Retinal pigment epithelial cell (primary cell): Measurements from ENCODE around the gene NT5DC4.

Experiments used
- DNase-seq: peaks from one replicate; pipeline ENCODE4 v3.0.0-alpha.2; 2010; ENCODE audit warnings: low read depth
- H3K4me3 ChIP-seq: 2 replicates; pipeline ENCODE4 v1.5.1; 2011; ENCODE audit warnings: mild to moderate bottlenecking, low read length, control low read depth, moderate library complexity
- TF ChIP-seq, protein P1 (sequence below): conservative IDR thresholded peaks from 2 replicates; pipeline ENCODE4 v1.5.1; 2011; ENCODE audit warnings: low read depth, low read length, control low read depth, inconsistent platforms

Gene NT5DC4

DNA sequence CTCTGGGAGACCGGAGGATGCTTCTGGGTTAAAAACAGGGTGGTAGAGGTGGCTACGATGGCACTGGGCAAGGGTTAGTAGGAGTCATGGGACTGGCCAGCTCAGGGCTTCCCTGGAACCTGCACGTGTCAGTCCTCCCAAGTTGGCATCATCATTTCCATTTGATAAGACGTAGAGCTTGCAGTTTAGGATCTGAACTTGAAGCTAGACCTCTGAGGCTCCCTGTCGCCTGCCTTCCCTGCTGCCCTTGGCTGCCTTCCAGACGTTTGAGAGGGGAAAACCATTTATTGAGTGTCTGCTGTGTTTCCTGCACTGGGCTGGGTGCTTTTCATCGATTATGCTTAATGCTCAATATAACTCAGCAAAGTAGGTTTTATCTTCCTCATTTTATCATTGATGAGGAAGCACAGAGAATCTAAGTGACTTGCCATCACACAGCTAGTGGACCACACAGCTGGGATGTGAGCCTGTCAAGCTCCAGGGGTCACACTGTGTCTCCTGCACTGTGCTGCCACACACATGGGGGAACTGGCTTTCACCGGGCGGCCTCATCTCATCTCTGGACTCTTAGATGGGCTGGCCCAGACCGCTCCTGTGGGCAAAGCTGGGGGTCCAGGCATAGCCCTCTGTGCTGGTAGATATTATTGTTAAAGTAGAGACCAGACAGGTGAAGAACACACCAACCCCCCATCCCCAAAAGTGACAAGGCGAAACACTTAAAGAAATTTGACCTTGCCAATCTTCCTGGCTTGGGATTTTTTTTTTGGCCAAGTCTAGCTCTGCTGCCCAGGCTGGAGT is 7.8 kb downstream of the NT5DC4 start:
- TF ChIP-seq, protein P1, sequence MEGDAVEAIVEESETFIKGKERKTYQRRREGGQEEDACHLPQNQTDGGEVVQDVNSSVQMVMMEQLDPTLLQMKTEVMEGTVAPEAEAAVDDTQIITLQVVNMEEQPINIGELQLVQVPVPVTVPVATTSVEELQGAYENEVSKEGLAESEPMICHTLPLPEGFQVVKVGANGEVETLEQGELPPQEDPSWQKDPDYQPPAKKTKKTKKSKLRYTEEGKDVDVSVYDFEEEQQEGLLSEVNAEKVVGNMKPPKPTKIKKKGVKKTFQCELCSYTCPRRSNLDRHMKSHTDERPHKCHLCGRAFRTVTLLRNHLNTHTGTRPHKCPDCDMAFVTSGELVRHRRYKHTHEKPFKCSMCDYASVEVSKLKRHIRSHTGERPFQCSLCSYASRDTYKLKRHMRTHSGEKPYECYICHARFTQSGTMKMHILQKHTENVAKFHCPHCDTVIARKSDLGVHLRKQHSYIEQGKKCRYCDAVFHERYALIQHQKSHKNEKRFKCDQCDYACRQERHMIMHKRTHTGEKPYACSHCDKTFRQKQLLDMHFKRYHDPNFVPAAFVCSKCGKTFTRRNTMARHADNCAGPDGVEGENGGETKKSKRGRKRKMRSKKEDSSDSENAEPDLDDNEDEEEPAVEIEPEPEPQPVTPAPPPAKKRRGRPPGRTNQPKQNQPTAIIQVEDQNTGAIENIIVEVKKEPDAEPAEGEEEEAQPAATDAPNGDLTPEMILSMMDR = no peak
- H3K4me3 ChIP-seq = no peak overlapping the region
- no peak for DNase-seq

DNA sequence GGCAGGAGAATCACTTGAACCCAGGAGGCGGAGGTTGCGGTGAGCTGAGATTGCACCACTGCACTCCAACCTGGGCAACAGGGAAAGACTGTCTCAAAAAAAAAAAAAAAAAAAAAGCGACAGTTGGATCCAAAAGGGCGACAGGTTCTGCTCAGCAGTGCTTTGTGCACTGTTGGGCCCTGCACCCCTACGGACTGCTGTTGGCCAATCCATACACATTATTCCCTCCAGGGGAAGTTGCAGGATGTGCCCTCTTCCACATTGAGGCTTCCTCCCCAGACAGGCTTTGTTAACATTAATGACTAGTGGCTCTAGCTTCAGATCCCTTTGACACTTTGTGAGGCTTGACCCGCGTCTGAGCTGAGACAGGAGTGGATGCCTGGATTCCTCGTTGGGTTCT is 9.4 kb downstream of the NT5DC4 start:
- no peak overlapping the region for H3K4me3 ChIP-seq
- no peak for DNase-seq
- TF ChIP-seq, protein P1 = no peak

DNA sequence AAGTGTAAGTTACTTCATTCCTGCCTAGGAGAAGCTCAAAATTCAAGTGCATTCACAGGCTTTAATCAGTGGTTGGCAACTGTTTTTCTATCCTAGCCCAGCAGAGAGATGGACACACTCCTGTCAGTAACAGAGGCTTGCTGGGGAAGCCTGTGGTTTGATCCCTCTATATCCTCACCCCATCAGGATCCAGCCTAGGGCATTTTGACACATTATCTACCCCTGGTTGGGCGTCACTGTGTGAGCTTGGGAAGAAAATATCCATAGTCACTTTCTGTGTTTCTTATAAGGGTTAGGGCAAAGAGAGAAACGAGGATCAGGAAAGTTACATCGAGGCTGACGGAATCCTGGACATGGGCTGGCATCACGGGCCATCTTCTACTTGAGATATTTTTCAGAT is 10.0 kb downstream of the NT5DC4 start:
- no peak overlapping the region for H3K4me3 ChIP-seq
- DNase-seq = no peak
- TF ChIP-seq, protein P1 = no peak

DNA sequence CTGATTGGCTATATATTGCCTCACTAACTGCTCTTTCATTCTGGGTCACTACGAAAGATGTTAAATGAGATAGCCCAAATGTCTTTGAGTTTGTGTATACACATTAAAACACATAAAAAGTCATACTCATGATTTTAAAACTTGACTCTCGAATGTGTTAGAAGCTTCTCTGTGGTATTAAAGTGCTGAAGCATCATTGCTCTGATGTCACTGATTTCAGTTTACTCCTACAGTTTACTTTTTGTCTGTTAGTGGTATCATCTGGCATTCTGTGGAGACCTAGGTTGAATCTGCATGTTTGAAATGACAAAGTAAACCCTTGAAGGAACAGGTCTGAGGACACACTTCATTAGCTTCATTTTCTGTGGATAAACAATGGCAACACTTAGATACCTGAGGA is 10.7 kb downstream of the NT5DC4 start:
- no peak overlapping the region for H3K4me3 ChIP-seq
- TF ChIP-seq, protein P1 = no peak
- DNase-seq = no peak

DNA sequence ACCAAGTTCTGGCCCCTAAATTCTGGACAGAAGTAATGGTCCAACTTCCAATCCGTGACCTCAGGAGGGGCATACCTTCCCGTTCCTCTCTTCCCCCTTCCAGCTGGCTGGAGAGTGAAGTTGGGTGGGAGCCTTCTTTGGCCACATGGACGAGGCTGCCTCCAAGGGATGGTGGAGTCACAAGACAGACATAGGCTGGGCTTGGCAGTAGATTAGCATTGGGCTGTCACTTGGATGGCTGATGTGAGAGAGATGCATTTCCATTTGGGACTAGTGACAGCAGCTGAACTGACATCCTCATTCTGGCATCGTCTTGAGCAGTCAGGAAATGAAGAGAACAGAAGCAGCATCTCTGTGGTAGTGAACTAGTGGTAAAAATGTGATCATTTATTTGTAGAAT is 12.6 kb downstream of the NT5DC4 start:
- no peak for DNase-seq
- no peak overlapping the region for H3K4me3 ChIP-seq
- TF ChIP-seq, protein P1 = no peak

DNA sequence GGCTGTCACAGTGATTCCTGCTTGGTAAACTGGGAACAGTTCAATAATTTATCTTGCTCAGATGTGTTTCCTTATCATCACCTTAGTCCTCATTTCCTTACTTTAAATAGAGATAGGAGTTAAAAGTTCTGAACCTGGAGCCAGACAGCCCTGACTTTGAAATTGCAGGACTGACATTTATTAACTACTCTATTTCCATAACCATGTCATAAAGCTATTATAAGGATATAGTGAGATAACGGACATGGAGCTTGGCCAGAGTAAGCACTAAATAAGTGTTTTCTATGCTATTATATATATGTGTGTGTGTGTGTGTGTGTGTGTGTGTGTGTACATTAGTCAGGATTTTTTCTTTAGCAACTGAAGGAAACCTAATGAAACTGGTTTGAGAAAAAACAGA is 13.1 kb downstream of the NT5DC4 start:
- no peak for DNase-seq
- TF ChIP-seq, protein P1 = no peak
- no peak overlapping the region for H3K4me3 ChIP-seq

DNA sequence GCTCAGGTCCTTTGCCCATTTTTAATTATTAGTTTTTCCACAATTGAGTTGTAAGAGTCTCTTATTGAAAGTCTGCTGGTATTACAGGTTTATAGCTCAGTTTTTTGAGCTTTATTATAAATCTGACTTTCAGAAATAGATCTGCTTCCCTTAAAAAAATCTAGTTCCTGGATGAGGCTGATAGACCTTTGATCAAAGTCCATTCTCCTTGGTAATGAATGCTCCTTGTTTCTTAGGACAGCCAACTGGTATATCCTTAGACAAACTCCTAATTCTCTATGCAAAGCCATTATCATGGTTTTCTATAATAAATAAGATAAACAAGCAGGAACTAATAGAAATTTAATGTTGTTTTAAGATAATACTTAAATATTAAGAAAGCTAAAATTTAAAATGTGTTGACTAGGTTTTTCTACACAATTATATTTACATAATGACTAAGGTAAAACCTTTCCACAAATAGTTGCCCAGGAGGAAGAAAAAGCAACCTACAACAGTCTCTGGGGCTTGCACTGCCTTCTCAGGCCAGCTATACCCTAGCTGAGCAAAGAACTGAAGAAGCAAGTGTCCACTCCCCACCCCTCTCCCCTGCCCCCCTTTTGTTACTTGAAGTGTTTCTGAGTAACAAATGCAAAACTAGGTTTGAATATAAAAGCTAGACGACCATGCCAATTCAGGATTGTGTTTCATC is 16.9 kb downstream of the NT5DC4 start:
- TF ChIP-seq, protein P1 = no peak
- no peak overlapping the region for H3K4me3 ChIP-seq
- no peak for DNase-seq
